Transverse colon (tissue), 4 donors: Measurements from ENCODE around the gene REXO2.

Experiments used
- CTCF ChIP-seq, 5 experiments: fragments of 200-600 bp in 3 of 5; fragments of 450-650 bp in 2 of 5; sonication (generic) in 3 of 5; IDR thresholded peaks; 1 replicate in 2 of 5; 2 replicates in 3 of 5; pipeline ENCODE4 v1.5.1; 2016 to 2017; ENCODE audit warnings: antibody characterized with exemption in 5 of 5, inconsistent platforms in 3 of 5, mild to moderate bottlenecking in 2 of 5, moderate library complexity in 1 of 5
- POLR2A ChIP-seq: fragments of 450-650 bp; IDR thresholded peaks from one replicate; pipeline ENCODE4 v1.6.1; 2016; ENCODE audit warnings: antibody characterized with exemption, mild to moderate bottlenecking, moderate library complexity
- POLR2AphosphoS5 ChIP-seq, 3 donors: sonication (generic); formaldehyde crosslinking; IDR thresholded peaks; one replicate each; pipeline ENCODE4 v1.6.1; 2016; ENCODE audit warnings: antibody characterized with exemption in 3 of 3

- no peak for TF ChIP-seq CTCF (IDR thresholded peaks at IDR 0.05)
- TF ChIP-seq POLR2AphosphoS5 (IDR thresholded peaks at IDR 0.05), result no peak
- TF ChIP-seq POLR2A, result no peak
These were observed 13.1 kb downstream of the REXO2 start for GRCh38 chr11:114452399-114452798.
